NCI-H526 treated with DMSO at 0.1 percent for 48 hours (cell line): Measurements from ENCODE around the gene ICAM3.
"Not testable (repeated sequence)": the region's sequence is repeated elsewhere in the genome, so short reads cannot be mapped to it uniquely, and the experiment has no call there.

ENCODE experiments used
- DNase-seq: peaks from one replicate; lab custom pipeline; 2025; lab: John Stamatoyannopoulos, UW

The ICAM3 gene, protein sequence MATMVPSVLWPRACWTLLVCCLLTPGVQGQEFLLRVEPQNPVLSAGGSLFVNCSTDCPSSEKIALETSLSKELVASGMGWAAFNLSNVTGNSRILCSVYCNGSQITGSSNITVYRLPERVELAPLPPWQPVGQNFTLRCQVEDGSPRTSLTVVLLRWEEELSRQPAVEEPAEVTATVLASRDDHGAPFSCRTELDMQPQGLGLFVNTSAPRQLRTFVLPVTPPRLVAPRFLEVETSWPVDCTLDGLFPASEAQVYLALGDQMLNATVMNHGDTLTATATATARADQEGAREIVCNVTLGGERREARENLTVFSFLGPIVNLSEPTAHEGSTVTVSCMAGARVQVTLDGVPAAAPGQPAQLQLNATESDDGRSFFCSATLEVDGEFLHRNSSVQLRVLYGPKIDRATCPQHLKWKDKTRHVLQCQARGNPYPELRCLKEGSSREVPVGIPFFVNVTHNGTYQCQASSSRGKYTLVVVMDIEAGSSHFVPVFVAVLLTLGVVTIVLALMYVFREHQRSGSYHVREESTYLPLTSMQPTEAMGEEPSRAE

DNA sequence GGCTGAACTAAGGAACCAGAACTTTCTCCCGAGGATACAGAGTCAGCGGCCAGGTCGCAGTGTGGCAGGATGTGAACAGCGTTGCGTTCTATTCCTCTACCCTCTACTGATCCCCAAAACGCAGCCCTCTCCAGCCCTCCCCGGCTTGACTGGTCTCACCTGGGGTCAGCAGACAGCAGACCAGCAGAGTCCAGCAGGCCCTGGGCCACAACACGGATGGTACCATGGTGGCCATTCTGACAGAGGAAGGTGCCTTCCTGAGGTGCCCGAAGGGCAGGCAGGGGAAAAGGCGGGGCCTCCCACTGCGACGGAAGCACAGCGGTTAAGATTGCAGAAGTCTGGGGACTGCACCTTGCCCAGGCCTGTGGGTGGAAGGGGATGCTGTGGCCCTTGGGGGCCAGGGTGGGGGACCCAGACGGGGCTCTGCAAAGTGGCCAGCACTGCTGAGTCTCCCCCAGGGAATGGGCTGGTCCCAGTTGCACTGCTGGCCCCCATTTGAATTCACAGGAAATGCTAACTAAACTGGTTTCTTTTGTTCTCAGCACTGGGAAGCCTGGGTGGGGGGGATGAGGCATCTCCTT lies at the start of gene ICAM3:
ICAM3 (minus strand) TSS at position 245 of the 581 bp plus-strand sequence; CDS start at position 235, 10 bp downstream.
- DNase-seq: no peak

DNA sequence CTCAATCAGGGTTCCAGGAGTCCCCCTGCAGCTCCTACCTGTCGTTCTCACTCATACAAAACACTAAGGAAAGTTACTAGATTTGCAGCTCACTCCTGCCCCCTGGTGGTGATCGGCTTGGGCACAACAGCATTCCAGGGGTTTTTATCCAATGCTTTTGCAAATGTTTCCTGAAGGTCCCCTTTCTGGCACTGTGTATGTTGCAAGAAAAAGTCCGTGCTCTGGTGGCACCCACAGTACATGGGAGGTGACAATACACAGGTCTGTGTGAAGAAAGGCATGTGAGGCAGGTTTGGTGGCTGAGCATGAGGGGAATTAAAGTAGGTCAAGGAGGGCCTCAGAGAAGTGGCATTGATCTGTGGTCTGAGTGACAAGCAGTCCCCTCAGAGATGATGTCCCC lies 49.5 kb upstream of the ICAM3 start:
- peak; percentile 30 for DNase-seq

DNA sequence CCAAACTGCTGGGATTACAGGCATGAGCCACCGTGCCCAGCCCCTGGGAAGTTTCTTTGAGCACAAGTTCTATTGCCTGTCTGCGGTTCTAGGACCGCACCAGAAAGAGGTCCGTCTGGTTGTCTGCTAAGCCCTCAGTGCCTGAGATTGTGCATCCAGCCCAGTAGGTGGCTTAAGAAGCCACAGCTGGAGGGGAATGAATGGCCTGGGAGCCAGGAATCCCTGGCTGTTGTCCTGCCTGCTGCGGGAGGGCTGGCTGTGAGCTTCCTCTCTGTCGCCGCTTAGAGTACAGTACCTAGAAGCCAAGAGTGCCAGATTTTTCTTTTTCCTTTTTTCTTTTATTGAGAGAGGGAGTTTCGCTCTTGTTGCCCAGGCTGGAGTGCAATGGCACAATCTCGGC lies 45.2 kb upstream of the ICAM3 start:
- no peak for DNase-seq

DNA sequence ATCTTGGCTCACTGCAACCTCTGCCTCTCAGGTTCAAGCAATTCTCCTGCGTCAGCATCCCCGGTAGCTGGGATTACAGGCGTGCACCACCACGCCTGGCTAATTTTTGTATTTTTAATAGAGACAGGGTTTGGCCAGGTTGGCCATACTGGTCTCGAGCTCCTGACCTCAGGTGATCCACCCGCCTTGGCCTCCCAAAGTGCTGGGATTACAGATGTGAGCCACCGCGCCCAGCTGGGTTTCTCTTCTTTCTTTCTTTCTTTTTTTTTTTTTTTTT lies 43.7 kb upstream of the ICAM3 start:
- DNase-seq: not testable (repeated sequence)

DNA sequence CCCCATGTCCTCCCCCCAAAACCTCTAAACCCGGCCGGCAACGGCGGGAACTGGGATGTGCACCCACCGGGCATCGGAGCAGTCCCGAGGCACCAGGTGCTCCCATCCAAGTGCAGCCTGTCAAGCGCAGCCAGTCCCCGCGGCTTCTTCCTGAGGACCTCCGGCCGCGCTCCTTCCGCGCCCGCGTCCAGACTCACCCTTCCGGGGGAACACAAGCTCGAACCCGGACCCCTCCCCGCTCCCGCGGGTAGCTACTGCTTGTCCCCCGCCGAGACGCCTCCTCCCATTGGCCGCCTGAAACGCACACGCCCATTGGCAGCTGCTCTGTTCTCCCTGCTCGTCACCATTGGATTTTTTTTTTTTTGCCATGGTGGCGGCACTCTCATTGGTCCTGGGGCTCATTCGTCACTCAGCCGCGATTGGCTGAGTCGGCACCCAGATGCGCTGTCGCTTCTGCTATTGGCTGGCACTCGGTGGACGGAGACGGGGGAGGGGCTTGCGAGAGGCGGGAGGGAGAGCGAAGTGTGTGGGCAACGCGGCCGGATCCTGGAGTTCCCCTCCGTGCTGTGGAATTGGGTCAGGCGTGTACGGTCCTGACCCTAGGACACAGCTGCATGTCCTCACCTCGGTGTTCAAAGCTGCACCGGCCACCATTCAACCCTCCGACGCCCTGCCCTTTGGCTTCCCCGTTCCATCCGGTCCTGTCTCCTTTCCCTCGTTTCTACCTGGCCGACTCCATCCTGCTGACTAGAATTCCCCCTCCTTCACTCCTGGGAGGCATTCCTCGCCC lies 41.1 kb upstream of the ICAM3 start, which contains the start of gene TYK2:
TYK2 (minus strand) TSS at position 260 of the 790 bp plus-strand sequence. CDS start 2,166 bp downstream, outside the sequence.
- peak; percentile 89 for DNase-seq

DNA sequence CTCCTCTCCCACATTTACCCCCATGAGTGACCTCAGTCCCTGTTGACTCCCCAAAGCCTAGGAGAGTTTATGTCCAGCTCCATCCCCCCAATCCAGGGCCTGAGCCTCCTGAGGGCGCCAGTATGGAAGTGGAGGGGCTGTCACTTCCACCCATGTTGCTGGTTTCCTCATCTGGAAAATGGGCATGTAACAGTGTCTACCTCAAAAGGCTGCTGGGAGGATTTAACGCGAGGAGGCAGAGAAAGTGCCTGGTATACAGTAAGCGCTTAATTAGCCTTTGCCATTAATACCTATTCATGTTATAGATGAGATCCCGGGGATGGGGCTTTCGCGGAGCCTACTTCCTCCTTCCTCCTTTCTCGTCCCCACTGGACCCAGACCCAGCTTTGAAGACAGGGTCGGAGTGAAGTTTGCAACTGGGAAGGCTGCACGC lies 40.5 kb upstream of the ICAM3 start:
- DNase-seq: no peak

DNA sequence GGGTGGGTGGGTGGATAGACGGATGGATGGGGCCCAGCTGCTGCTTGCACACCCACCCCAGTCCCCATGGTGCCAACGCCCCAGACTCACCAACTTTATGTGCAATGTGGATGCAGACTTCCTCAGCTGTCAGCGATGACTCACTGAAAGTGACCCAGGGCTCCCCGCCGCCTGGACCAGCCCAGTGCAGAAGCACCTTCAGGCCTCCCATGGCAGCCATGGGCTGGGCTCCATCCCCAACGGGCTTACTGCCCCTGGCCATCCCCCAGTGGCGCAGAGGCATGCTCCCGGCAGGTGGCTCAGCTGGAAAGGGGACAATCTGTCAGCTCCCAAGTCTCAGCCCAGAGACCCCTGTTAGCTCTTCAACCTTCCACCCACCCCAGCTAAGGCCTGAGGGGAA lies 38.7 kb upstream of the ICAM3 start:
- no peak for DNase-seq

DNA sequence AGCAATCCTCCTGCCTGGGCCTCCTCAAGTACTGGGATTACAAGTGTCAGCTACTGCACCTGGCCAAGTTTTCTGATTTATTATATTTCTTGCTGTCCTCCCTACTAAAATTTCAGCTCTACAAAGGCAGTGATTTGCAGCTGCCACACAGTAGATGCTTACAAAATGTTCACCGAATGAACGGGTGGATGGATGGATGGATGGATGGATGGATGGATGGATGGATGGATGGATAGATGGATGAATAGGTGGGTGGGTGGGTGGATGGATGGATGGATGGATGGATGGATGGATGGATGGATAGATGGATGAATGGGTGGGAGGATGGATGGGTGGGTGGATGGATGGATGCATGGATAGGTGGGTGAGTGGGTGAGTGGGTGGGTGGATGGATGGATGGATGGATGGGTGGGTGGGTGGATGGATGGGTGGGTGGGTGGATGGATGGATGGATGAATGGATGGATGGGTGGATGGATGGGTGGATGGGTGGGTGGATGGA lies 37.8 kb upstream of the ICAM3 start:
- DNase-seq: not testable (repeated sequence)

DNA sequence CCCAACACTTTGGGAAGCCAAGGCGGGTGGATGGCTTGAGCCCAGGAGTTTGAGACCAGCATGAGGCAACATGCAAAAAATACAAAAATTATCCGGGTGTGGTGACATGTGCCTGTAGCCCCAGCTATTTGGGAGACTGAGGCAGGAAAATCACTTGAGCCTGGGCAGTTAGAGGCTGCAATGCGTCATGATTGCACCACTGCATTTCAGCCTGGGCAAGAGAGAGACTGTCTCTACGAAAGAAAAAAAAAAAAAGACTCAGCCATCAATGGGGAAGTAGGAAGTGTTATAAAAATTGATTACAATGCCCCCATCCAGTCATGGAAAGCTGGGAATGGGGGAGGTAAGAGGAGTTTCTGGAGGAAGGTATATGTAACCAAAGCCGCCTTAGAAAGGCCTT lies 35.5 kb upstream of the ICAM3 start:
- no peak for DNase-seq

DNA sequence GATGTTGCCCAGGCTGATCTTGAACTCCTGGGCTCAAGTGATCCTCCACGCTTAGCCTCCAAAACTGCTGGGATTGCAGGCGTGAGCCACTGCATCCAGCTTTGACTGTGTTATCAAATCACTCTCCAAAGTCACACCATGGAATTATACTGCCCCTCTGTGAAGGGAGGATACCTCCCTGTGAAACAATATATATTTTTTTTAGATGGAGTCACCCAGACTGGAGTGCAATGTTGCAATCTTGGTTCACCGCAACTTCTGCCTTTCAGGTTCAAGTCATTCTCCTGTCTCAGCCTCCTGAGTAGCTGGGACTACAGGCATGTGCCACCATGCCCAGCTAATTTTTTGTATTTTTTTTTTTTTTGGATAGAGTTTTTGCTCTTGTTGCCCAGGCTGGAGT lies 33.3 kb upstream of the ICAM3 start:
- no peak for DNase-seq

DNA sequence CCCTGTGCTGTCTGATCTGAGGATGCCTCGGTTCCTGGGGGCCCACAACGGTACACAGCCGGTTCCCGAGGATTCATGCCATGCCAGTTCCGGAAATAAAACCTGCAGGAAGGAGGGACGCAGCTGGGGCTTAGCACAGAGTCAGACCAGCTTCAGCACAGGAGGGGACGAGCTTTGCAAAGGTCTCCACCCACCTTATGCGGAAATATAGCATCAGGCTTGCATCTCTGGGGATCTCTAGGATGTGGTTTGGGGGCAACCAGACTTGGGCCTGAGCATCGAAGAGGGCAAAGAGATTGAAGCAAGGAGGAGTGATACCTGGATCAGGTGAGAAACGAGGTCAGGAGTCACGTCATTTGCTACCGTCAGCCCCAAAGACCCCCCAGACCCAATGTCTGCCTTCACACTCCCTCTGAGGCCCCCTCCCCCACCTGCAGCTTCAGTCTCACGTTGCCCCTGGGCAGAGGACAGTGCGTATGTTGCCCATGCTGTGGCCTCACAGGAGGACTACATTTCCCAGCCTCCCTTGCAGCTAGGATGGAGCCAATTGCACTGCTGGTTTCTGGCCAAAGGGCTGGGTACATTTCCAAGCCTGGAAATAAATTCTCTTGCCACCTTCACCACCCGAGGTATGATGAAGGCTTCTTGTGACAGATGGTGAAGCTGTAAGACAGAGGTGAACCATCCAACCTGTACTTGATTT lies 28.8 kb upstream of the ICAM3 start:
- no peak for DNase-seq

DNA sequence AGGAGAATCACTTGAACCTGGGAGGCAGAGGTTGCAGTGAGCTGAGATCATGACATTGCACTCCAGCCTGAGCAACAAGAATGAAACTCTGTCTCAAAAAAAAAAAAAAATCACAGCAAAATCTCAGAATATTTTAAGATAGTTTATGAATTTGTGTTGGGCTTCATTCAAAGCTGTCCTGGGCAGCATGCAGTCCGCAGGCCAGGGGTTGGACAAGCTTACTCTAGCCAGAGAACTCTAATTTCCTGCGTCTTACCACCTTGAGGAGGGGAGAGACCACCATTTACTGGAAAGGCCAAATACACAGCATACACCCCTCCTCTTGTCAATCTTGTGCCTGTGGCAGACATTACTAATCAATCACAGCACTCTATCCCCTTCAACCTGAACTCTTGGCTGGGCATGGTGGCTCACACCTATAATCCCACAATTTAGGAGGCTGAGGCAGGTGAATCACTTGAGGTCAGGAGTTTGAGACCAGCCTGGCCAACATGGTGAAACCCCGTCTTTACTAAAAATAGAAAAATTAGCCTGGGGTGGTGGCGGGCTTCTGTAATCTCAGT lies 27.6 kb upstream of the ICAM3 start:
- not testable (repeated sequence) for DNase-seq

DNA sequence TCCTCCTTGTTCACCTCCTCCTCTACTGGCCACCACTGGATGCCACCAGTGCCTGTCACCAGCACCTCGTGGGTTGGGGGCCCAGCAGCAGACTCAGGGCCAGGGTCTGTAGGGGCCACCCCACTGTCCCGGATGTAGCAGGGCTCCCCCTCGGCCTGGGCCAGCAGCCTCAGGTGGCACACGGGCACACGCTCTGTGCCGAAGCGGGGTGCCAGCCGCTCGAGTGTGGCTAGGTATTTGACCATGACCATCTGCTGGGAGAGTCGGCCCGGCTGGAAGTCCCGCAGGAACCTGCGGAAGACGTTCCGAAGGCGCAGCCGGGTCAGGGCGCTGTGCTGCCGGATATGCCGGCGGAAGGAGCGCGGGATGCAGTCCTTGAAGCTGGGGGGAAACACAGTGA lies 26.1 kb upstream of the ICAM3 start:
- no peak for DNase-seq

DNA sequence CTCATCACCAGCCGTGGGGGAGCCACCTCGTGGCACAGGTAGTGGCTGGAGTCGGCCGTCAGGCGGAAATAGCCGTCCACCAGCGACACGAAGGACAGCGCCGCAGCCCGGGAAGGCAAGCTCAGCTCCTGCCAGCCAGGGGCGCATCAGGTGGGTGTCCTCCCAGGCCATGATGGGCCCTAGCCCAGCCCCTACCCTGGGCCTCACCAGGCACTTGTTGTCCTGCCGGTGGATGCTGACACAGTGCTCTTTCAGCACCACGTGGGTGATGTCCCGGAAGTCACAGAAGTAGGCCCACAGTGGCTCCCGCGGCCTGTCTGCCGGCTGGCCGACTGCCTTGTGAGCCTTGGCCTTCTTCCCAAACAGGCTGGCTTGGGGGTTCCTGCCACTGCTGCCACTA lies 25.2 kb upstream of the ICAM3 start:
- DNase-seq: no peak

DNA sequence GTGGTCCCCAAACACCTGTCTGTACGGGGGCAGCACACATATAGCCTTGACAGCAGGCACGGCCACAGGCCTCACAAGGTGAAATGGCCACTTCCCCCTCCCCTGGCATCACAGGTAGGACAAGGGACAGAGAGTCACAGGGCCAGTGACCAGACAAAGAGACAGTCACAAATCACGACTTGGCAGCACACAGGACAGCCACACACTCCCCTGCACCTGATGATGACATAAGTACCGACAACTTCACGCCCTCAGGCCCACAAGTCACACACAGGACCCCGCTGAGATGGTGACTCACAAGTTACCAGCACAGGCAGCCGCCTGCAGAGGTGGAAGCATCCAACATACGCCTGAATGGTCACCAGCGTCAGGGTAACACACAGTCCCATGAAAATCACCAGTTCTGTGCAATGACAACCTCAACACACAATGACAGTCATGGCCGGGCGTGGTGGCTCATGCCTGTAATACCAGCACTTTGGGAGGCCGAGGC lies 24.4 kb upstream of the ICAM3 start:
- no peak for DNase-seq

DNA sequence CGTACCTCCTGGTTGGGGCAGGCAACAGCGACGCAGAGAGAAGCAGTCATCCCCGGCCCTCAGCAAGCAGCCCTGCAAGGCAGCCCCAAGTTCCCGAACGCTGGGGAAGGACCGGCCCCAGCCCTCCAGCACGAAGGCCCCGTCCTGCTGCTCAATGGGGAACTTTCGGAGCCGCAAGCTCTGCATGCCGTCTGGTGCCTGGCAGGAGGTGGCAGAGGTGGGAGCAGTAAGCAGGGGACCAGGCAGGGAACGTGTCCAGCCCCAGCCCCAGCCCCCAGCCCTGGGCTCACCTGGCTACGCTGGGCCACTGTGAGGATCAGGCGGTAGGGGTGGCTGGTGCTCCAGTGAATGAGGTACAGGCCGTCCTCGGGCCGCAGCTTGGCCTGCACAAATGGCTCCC lies 22.8 kb upstream of the ICAM3 start:
- DNase-seq: no peak

DNA sequence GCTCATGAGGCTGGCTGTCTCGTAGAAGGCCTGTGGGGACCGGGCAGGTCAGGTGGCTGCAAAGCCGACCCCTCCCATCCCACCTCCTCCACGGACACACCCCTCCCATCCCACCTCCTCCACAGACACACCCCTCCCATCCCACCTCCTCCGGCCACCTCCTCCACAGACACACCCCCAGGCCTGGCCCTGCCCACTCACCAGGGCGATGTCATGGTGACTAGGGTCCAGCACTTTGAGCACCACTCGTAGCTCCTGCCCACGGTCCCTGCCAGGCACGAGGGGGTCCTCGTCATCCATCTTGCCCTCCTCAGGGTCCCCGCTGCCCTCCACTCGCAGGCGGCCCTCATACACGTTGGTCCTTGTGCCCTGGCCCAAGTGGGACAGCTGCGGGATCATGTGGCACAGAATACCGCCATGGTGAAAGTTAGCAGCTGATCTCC lies 22.2 kb upstream of the ICAM3 start:
- no peak for DNase-seq

DNA sequence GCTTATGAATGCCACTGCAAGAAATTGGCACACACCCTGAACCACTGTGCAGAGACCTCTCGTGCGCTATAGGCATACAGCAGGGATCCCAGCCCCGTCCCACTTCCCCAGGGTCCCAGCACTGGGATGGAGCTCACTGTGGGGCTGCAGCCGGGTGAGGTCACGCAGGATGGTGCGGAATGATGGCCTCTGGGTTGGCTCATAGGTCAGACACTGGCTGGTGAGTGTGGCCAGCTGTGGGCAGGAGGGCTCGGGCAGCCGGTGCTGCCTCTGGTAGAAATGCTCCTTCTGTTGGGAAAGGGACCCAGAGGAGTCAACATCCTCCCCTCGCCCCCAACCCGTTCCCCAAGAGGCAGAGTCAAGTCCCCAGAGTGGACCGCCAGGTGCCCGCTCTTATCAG lies 17.0 kb upstream of the ICAM3 start:
- no peak for DNase-seq

DNA sequence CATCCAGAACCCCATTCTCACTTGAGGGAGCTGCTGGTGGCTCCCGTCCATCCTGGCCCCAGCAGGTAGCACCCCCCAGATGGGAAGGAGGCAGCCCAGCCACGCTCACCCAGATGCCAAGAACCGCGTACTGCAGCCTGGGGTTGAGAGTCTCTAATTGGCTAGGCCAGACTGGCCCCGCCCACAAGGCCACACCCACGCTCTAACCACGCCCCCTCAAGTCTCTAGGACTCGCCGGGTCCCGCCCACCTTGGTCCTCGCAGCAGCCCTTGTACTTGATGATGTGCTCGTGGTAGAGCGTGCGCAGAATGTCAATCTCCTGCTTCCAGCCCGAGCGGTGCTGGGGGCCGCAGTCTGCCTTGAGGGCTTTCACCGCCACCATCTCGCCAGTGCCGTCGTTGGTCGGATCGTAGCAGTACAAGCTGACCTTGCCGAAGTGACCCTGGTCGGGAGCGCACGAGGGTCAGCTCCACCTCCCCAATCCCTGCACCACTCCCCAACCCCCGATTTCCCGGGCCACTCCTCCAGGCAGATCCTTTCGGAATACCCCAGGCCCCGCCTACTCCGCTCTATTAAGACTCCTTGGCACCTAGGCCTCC lies 14.5 kb upstream of the ICAM3 start:
- DNase-seq: peak; percentile 28

DNA sequence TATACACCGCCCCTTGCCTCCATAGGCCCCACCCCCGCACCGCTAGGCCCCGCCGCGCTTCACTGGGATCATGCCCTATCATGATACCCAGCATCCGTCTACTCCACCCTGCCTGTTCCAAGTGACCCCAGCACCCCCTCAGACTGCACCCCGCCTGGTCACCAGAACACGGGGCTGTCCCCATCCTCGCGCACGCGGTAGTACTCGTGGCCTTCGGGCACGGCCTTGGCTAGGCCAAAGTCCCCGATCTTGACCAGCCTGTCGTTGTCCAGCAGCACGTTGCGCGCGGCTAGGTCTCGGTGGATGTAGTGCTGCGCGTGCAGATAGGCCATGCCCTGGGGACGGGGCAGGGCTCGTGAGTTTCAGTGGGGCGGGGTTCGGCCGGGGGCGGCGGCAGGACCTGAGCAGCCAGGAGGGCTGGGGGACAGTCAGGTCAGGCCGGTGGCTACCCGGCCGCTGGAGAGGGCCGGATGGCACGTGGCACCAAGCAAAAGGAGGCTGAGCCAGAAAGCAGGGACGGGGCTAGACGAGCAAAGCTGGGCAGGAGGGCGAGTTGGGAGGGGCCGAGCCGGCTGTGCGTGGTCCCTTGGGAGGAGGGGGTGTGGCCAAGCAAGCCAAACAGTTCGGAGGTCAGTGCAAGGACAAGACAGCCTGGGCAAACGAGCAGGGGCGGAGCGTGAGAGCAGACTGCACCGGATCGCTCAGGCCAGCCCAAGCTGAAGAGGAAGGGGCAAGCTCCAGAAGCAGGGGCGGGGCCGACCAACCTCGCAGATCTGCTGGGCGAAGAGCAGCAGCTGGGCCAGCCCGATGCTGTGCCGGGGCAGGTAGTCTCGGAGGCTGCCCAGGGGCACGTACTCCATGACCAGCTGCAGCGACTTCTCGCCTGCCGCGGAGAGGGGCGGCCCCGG lies 13.6 kb upstream of the ICAM3 start:
- peak; percentile 60 for DNase-seq
